ENCODE data around the gene CRLF2.

The CRLF2 gene

GRCh38 chrX:1167918-1168481 lies 44.4 kb downstream of the CRLF2 start:
- no peak for DNase-seq (ENCODE audit: low spot score)

- DNase-seq (ENCODE audit: low spot score): peak; percentile 8
These were observed 45.0 kb downstream of the CRLF2 start for GRCh38 chrX:1167466-1167865.

GRCh38 chrX:1165535-1166196 lies 46.8 kb downstream of the CRLF2 start:
- peak; percentile 45 for DNase-seq (ENCODE audit: low spot score)

DNA sequence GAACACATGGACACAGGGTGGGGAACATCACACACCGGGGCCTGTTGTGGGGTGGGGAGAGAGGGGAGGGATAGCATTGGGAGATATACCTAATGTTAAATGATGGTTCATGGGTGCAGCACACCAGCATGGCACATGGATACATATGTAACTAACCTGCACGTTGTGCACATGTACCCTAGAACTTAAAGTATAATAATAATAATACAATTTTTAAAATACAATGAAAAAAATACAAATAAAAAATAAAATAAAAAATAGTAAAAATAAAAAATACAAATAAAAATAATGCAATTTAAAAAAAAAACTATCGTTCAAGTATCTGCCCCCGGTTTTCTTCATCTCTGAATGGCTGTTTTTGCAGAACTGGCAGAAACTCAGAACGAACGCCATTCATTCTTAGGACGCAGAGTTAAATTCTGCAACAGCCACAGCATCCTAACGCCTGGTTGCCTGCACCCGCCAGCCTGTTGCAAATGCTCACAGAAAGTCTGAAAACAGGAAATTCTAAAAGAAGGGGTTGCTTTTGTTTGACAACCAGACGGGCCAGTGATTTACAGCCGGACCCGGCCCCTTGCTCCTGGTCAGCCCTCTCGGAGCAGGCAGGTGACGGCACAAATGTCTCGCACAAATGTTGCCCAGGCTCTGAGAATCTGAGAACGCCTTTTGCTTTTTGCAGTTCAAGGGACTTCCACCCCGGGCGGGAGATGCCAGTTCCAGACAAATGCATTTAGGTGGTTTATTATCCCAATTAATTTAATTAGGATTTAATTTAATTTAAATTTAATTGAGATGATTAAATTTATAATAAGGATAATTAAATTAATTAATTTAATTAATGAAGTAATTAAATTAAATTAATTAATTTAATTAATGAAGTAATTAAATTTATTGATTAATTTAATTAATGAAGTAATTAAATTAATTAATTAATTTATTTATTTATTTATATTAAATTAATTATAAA lies 47.8 kb downstream of the CRLF2 start:
- peak; percentile 47 for DNase-seq (ENCODE audit: low spot score)

- peak; percentile 20 for DNase-seq (ENCODE audit: low spot score)
These were observed 49.2 kb downstream of the CRLF2 start for GRCh38 chrX:1163231-1163630.

- peak; percentile 15 for DNase-seq (ENCODE audit: low spot score)
These were observed 50.1 kb downstream of the CRLF2 start for GRCh38 chrX:1162119-1162916.

DNA sequence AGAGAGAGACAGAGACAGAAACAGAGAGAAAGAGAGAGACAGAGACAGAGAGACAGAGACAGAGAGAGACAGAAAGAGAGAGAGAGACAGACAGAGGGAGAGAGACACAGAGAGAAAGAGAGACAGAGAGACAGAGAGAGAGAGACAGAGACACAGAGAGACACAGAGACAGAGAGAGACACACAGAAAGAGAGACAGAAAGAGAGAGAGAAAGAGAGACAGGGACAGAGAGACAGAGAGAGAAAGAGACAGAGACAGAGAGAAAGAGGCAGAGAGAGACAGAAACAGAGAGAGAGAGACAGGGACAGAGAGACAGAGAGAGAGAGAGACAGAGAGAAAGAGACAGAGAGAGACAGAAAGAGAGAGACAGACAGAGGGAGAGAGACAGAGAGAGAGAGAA lies 52.9 kb downstream of the CRLF2 start:
- DNase-seq (ENCODE audit: low spot score): no peak

GRCh38 chrX:1156681-1157455 lies 55.6 kb downstream of the CRLF2 start:
- DNase-seq (ENCODE audit: low spot score): peak; percentile 20

- DNase-seq (ENCODE audit: low spot score): no peak
These were observed 58.5 kb downstream of the CRLF2 start for GRCh38 chrX:1153940-1154339.

GRCh38 chrX:1152090-1152489 lies 60.4 kb downstream of the CRLF2 start:
- DNase-seq (ENCODE audit: low spot score): peak; percentile 39

DNA sequence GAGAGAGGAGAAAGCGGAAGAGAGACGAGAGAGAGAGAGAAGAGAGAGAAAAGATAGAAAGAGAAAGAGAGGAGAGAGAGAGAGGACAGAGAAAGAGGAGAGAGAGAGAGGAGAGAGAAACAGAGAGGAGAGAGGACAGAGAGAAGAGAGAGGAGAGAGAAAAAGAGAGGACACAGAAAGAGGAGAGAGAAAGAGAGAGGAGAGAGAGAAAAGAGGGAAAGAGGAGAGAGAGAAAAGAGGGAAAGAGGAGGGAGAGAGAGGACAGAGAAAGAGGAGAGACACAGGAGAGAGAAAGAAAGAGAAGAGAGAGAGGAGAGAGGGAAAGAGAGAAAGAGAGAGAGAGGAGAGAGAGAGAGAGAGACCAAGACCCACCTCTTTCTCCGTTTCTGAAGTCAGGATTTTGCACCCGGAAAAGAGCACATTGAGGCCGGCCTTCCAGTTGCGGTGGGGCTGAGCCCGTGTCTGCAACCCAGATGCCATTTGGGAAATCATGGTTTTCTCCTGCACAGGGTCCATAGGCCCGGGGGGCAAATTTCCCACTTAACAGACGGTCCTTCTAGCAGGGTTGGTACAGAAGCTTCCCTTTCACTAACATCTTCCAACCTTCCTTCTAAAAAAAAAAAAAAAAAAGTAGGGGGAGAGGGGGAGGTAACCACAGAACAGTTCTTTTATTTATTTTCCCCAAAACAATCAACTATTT lies 60.9 kb downstream of the CRLF2 start:
- peak; percentile 26 for DNase-seq (ENCODE audit: low spot score)

GRCh38 chrX:1150569-1151347 lies 61.7 kb downstream of the CRLF2 start:
- peak; percentile 21 for DNase-seq (ENCODE audit: low spot score)

- peak; percentile 39 for DNase-seq (ENCODE audit: low spot score)
These were observed 64.6 kb downstream of the CRLF2 start for GRCh38 chrX:1147611-1148515.

GRCh38 chrX:1144293-1144692 lies 68.2 kb downstream of the CRLF2 start:
- no peak for DNase-seq (ENCODE audit: low spot score)

Data from ecto neural progenitor cell (in vitro differentiated cells).